SW480 (cell line): ENCODE results near the gene MPDU1.
"Not testable (repeated sequence)": the region's sequence is repeated elsewhere in the genome, so short reads cannot be mapped to it uniquely, and the experiment has no call there.

ENCODE experiments used
- DNase-seq: peaks from one replicate; pipeline ENCODE4 v3.0.0-alpha.2; 2016; ENCODE audit warnings: low spot score

The MPDU1 gene

GRCh38 chr17:7580604-7581575 lies 2.8 kb upstream of the MPDU1 start:
- no peak for DNase-seq

- DNase-seq = no peak
Measured at GRCh38 chr17:7582396-7583252, 1.0 kb upstream of the MPDU1 start.

- DNase-seq = peak; percentile 68
Measured at GRCh38 chr17:7586673-7587419, 3.2 kb downstream of the MPDU1 start.

GRCh38 chr17:7587420-7588151 lies 3.9 kb downstream of the MPDU1 start:
- DNase-seq = no peak

- no peak for DNase-seq
Measured at GRCh38 chr17:7588553-7589203, 5.0 kb downstream of the MPDU1 start.

GRCh38 chr17:7589204-7589868 lies 5.7 kb downstream of the MPDU1 start:
- no peak for DNase-seq

- no peak for DNase-seq
Measured at GRCh38 chr17:7589891-7590691, 6.4 kb downstream of the MPDU1 start, which contains the start of gene SOX15. Gene SOX15 (minus strand): TSS chr17:7590094. CDS start chr17:7589676, 418 bp downstream.

- no peak for DNase-seq
Measured at GRCh38 chr17:7590743-7591142, 7.1 kb downstream of the MPDU1 start.

- DNase-seq = no peak
Measured at GRCh38 chr17:7591596-7591995, 7.9 kb downstream of the MPDU1 start.

GRCh38 chr17:7592422-7593021 lies 8.9 kb downstream of the MPDU1 start:
- DNase-seq = no peak

- DNase-seq = no peak
Measured at GRCh38 chr17:7593296-7593695, 9.6 kb downstream of the MPDU1 start.

- not testable (repeated sequence) for DNase-seq
Measured at GRCh38 chr17:7597561-7597960, 13.9 kb downstream of the MPDU1 start.

GRCh38 chr17:7606280-7606679 lies 22.6 kb downstream of the MPDU1 start:
- no peak for DNase-seq

- DNase-seq = no peak
Measured at GRCh38 chr17:7610641-7611040, 27.0 kb downstream of the MPDU1 start.

GRCh38 chr17:7611635-7612293 lies 28.1 kb downstream of the MPDU1 start:
- DNase-seq = no peak

- no peak for DNase-seq
Measured at GRCh38 chr17:7612294-7612640, 28.6 kb downstream of the MPDU1 start.

- DNase-seq = peak; percentile 29
Measured at GRCh38 chr17:7613769-7614424, 30.2 kb downstream of the MPDU1 start.
